ENCODE data around the gene CEBPE.

Gene CEBPE

GRCh38 chr14:23103581-23103980 is 15.5 kb downstream of the CEBPE start:
- no peak for DNase-seq (ENCODE audit: low spot score)

- no peak for DNase-seq (ENCODE audit: low spot score)
Measured at GRCh38 chr14:23102801-23103200, 16.3 kb downstream of the CEBPE start.

- no peak for DNase-seq (ENCODE audit: low spot score)
Measured at GRCh38 chr14:23101986-23102625, 16.9 kb downstream of the CEBPE start.

GRCh38 chr14:23101213-23101970 is 17.7 kb downstream of the CEBPE start:
- no peak for DNase-seq (ENCODE audit: low spot score)

GRCh38 chr14:23099212-23099861 is 19.7 kb downstream of the CEBPE start:
- no peak for DNase-seq (ENCODE audit: low spot score)

- no peak for DNase-seq (ENCODE audit: low spot score)
Measured at GRCh38 chr14:23097786-23098185, 21.3 kb downstream of the CEBPE start.

GRCh38 chr14:23095196-23096108 is 23.6 kb downstream of the CEBPE start, which contains the start of gene C14orf119:
TSS of gene C14orf119 (plus strand) at chr14:23095505. CDS start at chr14:23097659, 2,154 bp downstream.
- DNase-seq (ENCODE audit: low spot score): peak; percentile 100

GRCh38 chr14:23094666-23095195 is 24.3 kb downstream of the CEBPE start, which contains the start of gene ACIN1:
TSS of gene ACIN1 (minus strand) at chr14:23095136. CDS start at chr14:23095112, 24 bp downstream.
- DNase-seq (ENCODE audit: low spot score): peak; percentile 91

- no peak for DNase-seq (ENCODE audit: low spot score)
Measured at GRCh38 chr14:23093991-23094665, 24.9 kb downstream of the CEBPE start.

- DNase-seq (ENCODE audit: low spot score): no peak
Measured at GRCh38 chr14:23093526-23093925, 25.5 kb downstream of the CEBPE start.

GRCh38 chr14:23093104-23093503 is 26.0 kb downstream of the CEBPE start:
- no peak for DNase-seq (ENCODE audit: low spot score)

- no peak for DNase-seq (ENCODE audit: low spot score)
Measured at GRCh38 chr14:23091294-23092225, 27.5 kb downstream of the CEBPE start.

GRCh38 chr14:23090254-23090636 is 28.8 kb downstream of the CEBPE start:
- DNase-seq (ENCODE audit: low spot score): no peak

- DNase-seq (ENCODE audit: low spot score): no peak
Measured at GRCh38 chr14:23089498-23090253, 29.4 kb downstream of the CEBPE start.

GRCh38 chr14:23086565-23086964 is 32.5 kb downstream of the CEBPE start:
- DNase-seq (ENCODE audit: low spot score): no peak

GRCh38 chr14:23085458-23085857 is 33.6 kb downstream of the CEBPE start:
- DNase-seq (ENCODE audit: low spot score): no peak

GRCh38 chr14:23080474-23080873 is 38.6 kb downstream of the CEBPE start:
- no peak for DNase-seq (ENCODE audit: low spot score)

GRCh38 chr14:23079716-23080115 is 39.3 kb downstream of the CEBPE start:
- DNase-seq (ENCODE audit: low spot score): no peak

GRCh38 chr14:23078692-23079116 is 40.4 kb downstream of the CEBPE start:
- no peak for DNase-seq (ENCODE audit: low spot score)
